Activated naive CD8-positive, alpha-beta T cell treated with anti-CD3 and anti-CD28 coated beads, Interleukin-2, amount 50 U/mL, for 16 hours (primary cell): ENCODE measurements around the gene UBIAD1.
"Not testable (repeated sequence)": the region's sequence is repeated elsewhere in the genome, so short reads cannot be mapped to it uniquely, and the experiment has no call there.

Experiments used
- DNase-seq: peaks from one replicate; pipeline ENCODE4 v3.0.0-alpha.2; 2020; ENCODE audit warnings: low read depth, low spot score

The UBIAD1 gene

GRCh38 chr1:11279630-11280029, 6.6 kb downstream of the UBIAD1 start:
- DNase-seq: no peak

GRCh38 chr1:11280719-11281376, 7.8 kb downstream of the UBIAD1 start:
- DNase-seq: no peak

GRCh38 chr1:11281518-11282331, 8.7 kb downstream of the UBIAD1 start:
- DNase-seq: no peak

- DNase-seq: no peak
Measured at GRCh38 chr1:11283151-11283550, 10.2 kb downstream of the UBIAD1 start.

GRCh38 chr1:11284784-11285183, 11.8 kb downstream of the UBIAD1 start:
- no peak for DNase-seq

GRCh38 chr1:11285883-11286734, 13.1 kb downstream of the UBIAD1 start:
- no peak for DNase-seq

GRCh38 chr1:11286735-11287410, 13.9 kb downstream of the UBIAD1 start:
- DNase-seq: no peak

GRCh38 chr1:11289064-11289463, 16.1 kb downstream of the UBIAD1 start:
- DNase-seq: no peak

GRCh38 chr1:11291049-11291448, 18.1 kb downstream of the UBIAD1 start:
- DNase-seq: no peak

GRCh38 chr1:11293856-11294255, 20.9 kb downstream of the UBIAD1 start:
- no peak for DNase-seq

- no peak for DNase-seq
Measured at GRCh38 chr1:11294951-11295350, 22.0 kb downstream of the UBIAD1 start.

- DNase-seq: no peak
Measured at GRCh38 chr1:11295905-11296304, 22.9 kb downstream of the UBIAD1 start.

GRCh38 chr1:11297774-11298173, 24.8 kb downstream of the UBIAD1 start:
- not testable (repeated sequence) for DNase-seq

- DNase-seq: no peak
Measured at GRCh38 chr1:11298390-11299224, 25.6 kb downstream of the UBIAD1 start.

- no peak for DNase-seq
Measured at GRCh38 chr1:11299225-11299574, 26.2 kb downstream of the UBIAD1 start.

GRCh38 chr1:11301601-11302000, 28.6 kb downstream of the UBIAD1 start:
- no peak for DNase-seq

GRCh38 chr1:11302366-11302765, 29.4 kb downstream of the UBIAD1 start:
- DNase-seq: no peak

- DNase-seq: not testable (repeated sequence)
Measured at GRCh38 chr1:11305516-11305915, 32.5 kb downstream of the UBIAD1 start.

GRCh38 chr1:11307852-11308251, 34.9 kb downstream of the UBIAD1 start:
- no peak for DNase-seq

- DNase-seq: no peak
Measured at GRCh38 chr1:11308699-11309224, 35.8 kb downstream of the UBIAD1 start.

- no peak for DNase-seq
Measured at GRCh38 chr1:11309385-11309784, 36.4 kb downstream of the UBIAD1 start.
